22Rv1 (cell line): ENCODE measurements around the gene CPNE9.

Experiments
- H3K27ac ChIP-seq: fragments of 450-650 bp; 2 replicates; pipeline ENCODE4 v1.5.1; 2017
- ZFX ChIP-seq: fragments of 450-650 bp; IDR thresholded peaks from 2 replicates; pipeline ENCODE4 v1.6.1; 2017; ENCODE audit warnings: antibody characterized with exemption, borderline replicate concordance
- TF ChIP-seq, protein P1 (sequence below): fragments of 450-650 bp; IDR thresholded peaks from 2 replicates; pipeline ENCODE4 v1.5.1; 2017; ENCODE audit warnings: mild to moderate bottlenecking

CPNE9 gene

DNA sequence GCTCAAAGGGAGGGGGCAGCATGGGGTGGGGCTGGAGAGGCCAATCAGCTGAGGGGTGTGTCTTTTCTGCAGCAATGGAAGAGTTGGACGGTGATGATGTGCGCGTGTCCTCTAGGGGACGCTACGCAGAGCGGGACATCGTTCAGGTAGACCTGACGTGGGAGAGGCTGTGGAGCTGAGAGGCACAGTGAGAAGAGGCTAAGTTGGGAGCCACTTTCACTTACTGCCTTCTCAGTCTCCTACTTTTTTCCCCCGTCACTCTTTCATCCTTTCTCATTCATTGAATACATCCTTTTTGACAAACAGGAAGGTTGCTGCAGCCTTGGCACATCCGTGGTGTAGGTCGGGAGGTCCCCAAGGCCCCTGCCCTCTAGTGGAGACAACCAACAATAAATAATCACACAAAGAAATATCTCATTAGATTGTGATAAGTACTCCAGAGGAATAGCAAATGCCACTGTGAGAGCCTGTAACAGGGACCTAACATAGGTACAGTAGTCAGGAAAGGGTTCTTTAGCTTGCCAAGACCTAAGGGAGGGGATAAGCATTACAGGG, 23.5 kb downstream of the CPNE9 start:
- H3K27ac ChIP-seq, result no peak overlapping the region
- TF ChIP-seq, protein P1, sequence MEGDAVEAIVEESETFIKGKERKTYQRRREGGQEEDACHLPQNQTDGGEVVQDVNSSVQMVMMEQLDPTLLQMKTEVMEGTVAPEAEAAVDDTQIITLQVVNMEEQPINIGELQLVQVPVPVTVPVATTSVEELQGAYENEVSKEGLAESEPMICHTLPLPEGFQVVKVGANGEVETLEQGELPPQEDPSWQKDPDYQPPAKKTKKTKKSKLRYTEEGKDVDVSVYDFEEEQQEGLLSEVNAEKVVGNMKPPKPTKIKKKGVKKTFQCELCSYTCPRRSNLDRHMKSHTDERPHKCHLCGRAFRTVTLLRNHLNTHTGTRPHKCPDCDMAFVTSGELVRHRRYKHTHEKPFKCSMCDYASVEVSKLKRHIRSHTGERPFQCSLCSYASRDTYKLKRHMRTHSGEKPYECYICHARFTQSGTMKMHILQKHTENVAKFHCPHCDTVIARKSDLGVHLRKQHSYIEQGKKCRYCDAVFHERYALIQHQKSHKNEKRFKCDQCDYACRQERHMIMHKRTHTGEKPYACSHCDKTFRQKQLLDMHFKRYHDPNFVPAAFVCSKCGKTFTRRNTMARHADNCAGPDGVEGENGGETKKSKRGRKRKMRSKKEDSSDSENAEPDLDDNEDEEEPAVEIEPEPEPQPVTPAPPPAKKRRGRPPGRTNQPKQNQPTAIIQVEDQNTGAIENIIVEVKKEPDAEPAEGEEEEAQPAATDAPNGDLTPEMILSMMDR, result peak; percentile 78
- TF ChIP-seq ZFX, result no peak

DNA sequence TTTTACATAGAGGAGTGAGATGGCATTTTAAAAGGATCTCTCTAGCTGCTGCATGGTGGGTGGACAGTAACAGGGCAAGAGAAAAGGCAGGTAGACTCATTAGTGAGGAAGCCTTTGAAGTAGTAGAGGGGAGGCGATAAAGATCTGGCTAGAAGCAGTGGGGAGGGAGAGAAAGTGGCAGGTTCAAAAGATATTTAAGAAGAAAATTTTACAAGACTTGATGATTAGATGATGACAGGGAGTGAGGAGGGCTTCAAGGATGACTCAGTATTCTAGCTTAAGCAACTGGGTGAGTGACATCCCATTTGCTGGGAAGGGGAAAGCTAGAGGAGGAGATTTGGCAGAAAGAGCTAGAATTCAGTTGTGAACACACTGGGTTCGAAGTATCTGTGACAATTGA, 24.1 kb downstream of the CPNE9 start:
- no peak for TF ChIP-seq ZFX
- TF ChIP-seq, protein P1, result no peak

DNA sequence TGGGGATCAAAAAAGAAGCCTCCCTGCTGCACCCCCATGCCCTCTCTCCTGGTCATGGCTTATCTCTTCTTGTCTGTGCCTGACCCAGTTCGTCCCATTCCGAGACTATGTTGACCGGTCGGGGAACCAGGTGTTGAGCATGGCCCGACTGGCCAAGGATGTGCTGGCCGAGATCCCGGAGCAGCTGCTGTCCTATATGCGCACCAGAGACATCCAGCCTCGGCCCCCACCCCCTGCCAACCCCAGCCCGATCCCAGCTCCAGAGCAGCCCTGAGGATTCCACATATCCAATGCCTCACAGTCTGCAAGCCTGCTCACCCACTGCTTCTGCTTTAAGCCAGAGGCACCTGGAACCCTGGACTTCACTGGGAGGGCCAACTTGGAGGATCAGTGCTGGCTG, 25.8 kb downstream of the CPNE9 start:
- TF ChIP-seq ZFX, result no peak
- TF ChIP-seq, protein P1, result no peak
- no peak overlapping the region for H3K27ac ChIP-seq

More for the DNA sequence above, 24.1 kb downstream of the CPNE9 start:
- H3K27ac ChIP-seq, result no peak overlapping the region

DNA sequence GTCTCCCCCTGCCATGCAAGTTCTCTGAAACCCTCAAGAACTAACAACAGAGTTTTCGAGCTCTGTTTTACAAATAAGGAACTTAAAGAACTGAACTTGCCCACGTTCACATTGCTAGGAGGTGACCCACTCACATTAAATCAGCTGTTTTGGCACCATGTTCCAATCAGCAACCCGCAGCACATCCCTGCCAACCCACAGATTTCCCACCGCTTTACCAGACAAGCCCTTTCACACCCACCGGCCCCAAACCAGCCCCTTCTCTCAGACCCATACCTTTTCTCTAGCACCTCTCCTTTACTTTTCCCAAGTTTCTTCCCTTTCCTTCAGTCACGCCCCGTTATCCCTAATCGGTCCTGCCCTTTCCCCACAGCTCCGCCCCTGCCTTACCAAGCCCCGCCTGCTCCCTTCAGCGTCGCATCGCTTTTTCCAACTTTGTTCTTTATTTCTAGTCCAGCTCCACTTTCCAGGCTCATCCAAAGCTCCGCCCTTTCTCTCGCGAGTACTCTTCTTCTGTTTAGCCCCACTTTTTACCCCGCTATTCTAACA, 27.1 kb downstream of the CPNE9 start:
- TF ChIP-seq, protein P1, result no peak
- TF ChIP-seq ZFX, result no peak
- H3K27ac ChIP-seq, result peak overlapping the region; percentile 85

DNA sequence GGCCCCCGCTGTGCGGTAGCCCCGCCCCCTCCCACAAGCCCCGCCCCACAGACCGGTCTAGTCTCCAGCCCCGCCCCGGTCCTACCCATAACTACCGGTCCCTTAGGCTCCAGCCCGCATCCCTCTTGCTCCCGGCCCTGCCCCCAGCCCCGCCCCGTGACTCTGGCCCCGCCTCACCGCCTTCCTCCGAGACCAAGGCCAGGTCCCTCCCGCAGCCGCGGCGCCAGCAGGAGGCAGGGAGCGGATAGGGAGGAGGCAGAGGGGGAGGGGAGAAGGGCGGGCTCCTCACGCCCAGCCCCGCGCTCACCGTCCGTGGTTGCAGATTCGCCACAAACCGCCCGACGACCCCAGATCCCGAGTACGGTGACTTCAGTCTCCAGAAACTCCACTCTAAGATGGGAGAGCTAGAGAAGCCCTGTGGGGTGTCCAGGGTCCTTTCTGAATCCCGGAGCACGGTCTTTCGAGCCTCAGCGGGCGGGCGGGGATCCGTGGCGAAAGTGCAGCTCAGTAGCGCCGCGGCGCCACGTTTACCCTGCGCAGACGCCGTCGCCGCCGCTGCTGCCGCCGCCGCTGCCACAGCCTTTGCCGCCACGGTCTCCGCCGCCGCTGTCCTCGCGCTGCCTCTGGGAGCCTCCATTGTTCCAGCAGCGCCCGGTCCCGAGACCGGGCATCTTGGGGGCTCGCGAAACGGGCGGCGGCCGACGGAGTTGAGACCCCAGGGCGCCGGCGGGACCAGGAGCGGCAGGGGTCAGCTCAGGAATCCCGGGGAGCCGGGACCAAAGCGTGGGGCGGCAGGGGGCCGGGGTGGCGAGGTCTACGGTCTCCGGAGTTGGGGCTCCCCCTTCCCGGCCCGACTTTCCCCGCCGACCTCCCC, 27.8 kb downstream of the CPNE9 start, which contains the start of gene BRPF1:
TSS of gene BRPF1 (plus strand) at position 530 of the 874 bp plus-strand sequence. CDS start 2,406 bp downstream, outside the sequence.
- no peak for TF ChIP-seq ZFX
- TF ChIP-seq, protein P1, result no peak
- peak within 1 kb of the TSS; percentile 85 for H3K27ac ChIP-seq

DNA sequence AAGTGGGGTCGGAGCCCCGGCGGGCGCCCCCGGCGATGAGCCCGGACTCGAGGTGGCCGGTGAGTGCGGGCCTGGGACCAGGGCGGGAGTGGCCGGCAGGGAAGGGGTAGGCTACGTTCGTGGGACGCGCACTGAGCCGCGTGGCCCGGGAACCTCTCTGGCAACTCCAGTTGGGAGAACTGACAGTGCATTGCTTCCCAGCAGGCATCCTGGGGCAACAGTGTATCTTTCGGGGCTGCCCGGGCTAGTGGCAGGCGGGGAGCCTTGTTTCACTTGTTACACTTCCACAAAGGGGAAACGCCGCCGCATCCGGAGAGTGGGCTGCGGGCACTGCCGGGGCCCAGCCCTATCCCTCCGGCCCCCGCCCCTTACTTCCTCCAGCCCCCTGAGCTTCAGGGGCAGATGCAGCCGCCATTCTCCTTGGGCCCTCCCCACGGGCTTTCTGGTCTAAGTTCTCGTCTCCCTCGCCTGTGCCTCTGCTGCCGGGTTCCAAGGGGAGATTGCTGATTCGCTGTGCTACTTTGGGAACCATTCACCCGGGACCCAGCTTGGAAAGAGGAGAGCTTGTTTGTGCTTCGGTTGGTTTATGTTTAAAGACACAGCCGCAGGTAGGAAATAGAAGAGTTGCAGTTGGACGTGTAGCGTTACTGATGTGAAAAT, 28.6 kb downstream of the CPNE9 start:
- H3K27ac ChIP-seq, result peak overlapping the region; percentile 85
- no peak for TF ChIP-seq ZFX
- TF ChIP-seq, protein P1, result no peak
